K562 (cell line): ENCODE data around the gene KL. TPM values are rescaled to one million over a fixed set of nuclear protein-coding genes. Genes with fewer than 3 reads are reported as not detected.

Experiments used
- ATAC-seq: fragments of 200-7000 bp; cut with Tn5 transposase; 3 replicates; pipeline ENCODE4 v1.9.1; 2020; ENCODE audit warnings: moderate library complexity
- BruUV-seq: library from RNA; stranded (reverse); fragments of 400-500 nt; replicated peaks from 2 replicates; lab custom pipeline; 2021; lab: Mats Ljungman, UMichigan
- CTCF ChIA-PET: fragments of 300-600 bp; formaldehyde crosslinking; extraction: SDS; loops from one replicate; lab custom pipeline; 2021; ENCODE audit warnings: low intra/inter-chr PET ratio; lab: Yijun Ruan, JAX
- POLR2A ChIA-PET: fragments of 300-600, 350-650 bp; sonication (Branson Sonifier 250); formaldehyde crosslinking; extraction: SDS; loops from one replicate; lab custom pipeline; 2021; ENCODE audit warnings: antibody characterized with exemption, inconsistent platforms; lab: Yijun Ruan, JAX
- DNase-seq, 4 experiments: peaks; one replicate each; pipeline versions ENCODE4 v3.0.0 to v3.0.0-alpha.2; 2011 to 2018; ENCODE audit warnings: low spot score in 3 of 4, mixed read lengths in 3 of 4; ENCODE audit errors: extremely low read depth in 1 of 4
- FAIRE-seq: peaks from 2 replicates; lab custom pipeline; 2011; peaks lifted over from hg19 to GRCh38; lab: Jason Lieb, UNC
- H2AFZ ChIP-seq: 2 replicates; pipeline ENCODE4 v1.6.0; 2011; ENCODE audit warnings: low read depth, low read length, control low read depth, inconsistent platforms
- H3K27ac ChIP-seq: fragments of 200-600 bp; 3 replicates; pipeline ENCODE4 v1.8.0; 2011; ENCODE audit warnings: low read depth, mild to moderate bottlenecking, control low read depth, inconsistent platforms, low read length, moderate library complexity, mixed read lengths; ENCODE audit errors: extremely low read depth
- H3K27me3 ChIP-seq, 2 experiments: fragments of 300-600 bp in 1 of 2; 2 replicates in 1 of 2; 3 replicates in 1 of 2; pipeline versions ENCODE4 v1.6.0 to v1.8.0; 2011; ENCODE audit warnings: inconsistent platforms in 2 of 2, low read length in 2 of 2, mild to moderate bottlenecking in 1 of 2, mixed read lengths in 1 of 2, moderate library complexity in 1 of 2; ENCODE audit not compliant: control insufficient read depth in 2 of 2, insufficient read depth in 2 of 2
- H3K36me3 ChIP-seq: fragments of 300-600 bp; 3 replicates; pipeline ENCODE4 v1.8.0; 2011; ENCODE audit warnings: mild to moderate bottlenecking, low read length, inconsistent platforms; ENCODE audit not compliant: control insufficient read depth, insufficient read depth
- H3K4me1 ChIP-seq, 2 experiments: fragments of 200-600 bp in 1 of 2; replicated peaks in 1 of 2; 2 replicates in 1 of 2; 3 replicates in 1 of 2; pipeline versions ENCODE4 v1.5.1 to v1.8.0; 2011; ENCODE audit warnings: inconsistent platforms in 2 of 2, low read length in 2 of 2, mild to moderate bottlenecking in 1 of 2, mixed read lengths in 1 of 2, moderate library complexity in 1 of 2; ENCODE audit not compliant: control insufficient read depth in 2 of 2, insufficient read depth in 2 of 2
- H3K4me2 ChIP-seq: 2 replicates; pipeline ENCODE4 v1.6.1; 2011; ENCODE audit warnings: low read length, control low read depth, inconsistent platforms, mixed read lengths; ENCODE audit not compliant: insufficient read depth
- H3K4me3 ChIP-seq: fragments of 200-600 bp; sonication (generic), shearing (Covaris generic); 2 replicates; pipeline ENCODE4 v1.5.1; 2016; ENCODE audit warnings: control low read depth, inconsistent platforms
- H3K79me2 ChIP-seq: fragments of 200-600 bp; 3 replicates; pipeline ENCODE4 v1.8.0; 2011; ENCODE audit warnings: low read length, inconsistent platforms; ENCODE audit not compliant: control insufficient read depth, insufficient read depth
- H3K9ac ChIP-seq, 2 experiments: 2 replicates each; pipeline versions ENCODE4 v1.6.0 to v1.6.1; 2011; ENCODE audit warnings: low read depth in 2 of 2, low read length in 2 of 2, control low read depth in 1 of 2, inconsistent platforms in 1 of 2, mild to moderate bottlenecking in 1 of 2, mixed read lengths in 1 of 2; ENCODE audit not compliant: insufficient read depth in 1 of 2
- H3K9me1 ChIP-seq: one replicate; pipeline ENCODE4 v1.6.0; 2011; ENCODE audit warnings: inconsistent platforms, mild to moderate bottlenecking, low read length, moderate library complexity; ENCODE audit not compliant: control insufficient read depth, insufficient read depth
- H3K9me3 ChIP-seq: replicated peaks from 2 replicates; pipeline ENCODE4 v1.5.1; 2011; ENCODE audit warnings: low read depth, low read length, inconsistent platforms; ENCODE audit not compliant: control insufficient read depth, insufficient read depth
- H4K20me1 ChIP-seq: replicated peaks from 2 replicates; pipeline ENCODE4 v1.6.1; 2011; ENCODE audit warnings: low read length, inconsistent platforms, mixed read lengths; ENCODE audit not compliant: control insufficient read depth, insufficient read depth
- NFIC ChIP-seq: fragments of 450-650 bp; IDR thresholded peaks from 2 replicates; pipeline ENCODE4 v1.6.1; 2017; ENCODE audit warnings: mild to moderate bottlenecking, inconsistent platforms
- NFIX ChIP-seq: fragments of 250-450 bp; sonication (Bioruptor Pico); IDR thresholded peaks from 2 replicates; pipeline ENCODE4 v1.4.0; 2020; ENCODE audit warnings: low read depth, mild to moderate bottlenecking, moderate library complexity
- RB1 ChIP-seq: fragments of 450-650 bp; IDR thresholded peaks from 2 replicates; pipeline ENCODE4 v1.6.1; 2017; ENCODE audit warnings: low read depth, mild to moderate bottlenecking
- SAFB ChIP-seq: fragments of 200-400 bp; formaldehyde crosslinking; IDR thresholded peaks from 2 replicates; pipeline ENCODE4 v1.6.1; 2017; ENCODE audit warnings: low read depth, low read length, borderline replicate concordance
- TAF15 ChIP-seq: fragments of 200-400 bp; formaldehyde crosslinking; IDR thresholded peaks from 2 replicates; pipeline ENCODE4 v1.6.1; 2017; ENCODE audit warnings: mild to moderate bottlenecking, low read depth, low read length, moderate library complexity
- TRIM28 ChIP-seq: fragments of 450-650 bp; IDR thresholded peaks from 2 replicates; pipeline ENCODE4 v1.6.1; 2017
- WGBS: fragments of 100-300 bp; shearing (Covaris generic); methylation state at CpG from one replicate; pipeline ENCODE4 v1.1.6; 2016; ENCODE audit warnings: low coverage, mixed read lengths; ENCODE audit not compliant: insufficient coverage; ENCODE audit errors: missing lambda C conversion rate; 5-methylcytosine and 5-hydroxymethylcytosine counted together
- in situ Hi-C: fragments of 300-500 bp; cut with MboI; formaldehyde crosslinking; loops from 4 replicates; pipeline ENCODE4 v1.15.0; 2018; ENCODE audit warnings: inconsistent platforms, mixed read lengths
- intact Hi-C: fragments of 100-400 bp; cut with micrococcal nuclease; formaldehyde crosslinking; loops from 2 replicates; pipeline ENCODE4 v1.14.2; 2022
- polyA plus RNA-seq, 8 experiments: library from polyadenylated mRNA; depleted of rRNA in 4 of 8; stranded (reverse) in 5 of 8; unstranded in 3 of 8; fragments of >200 nt; fragmentation: Nextera tagmentation in 2 of 8; fragmentation: Illumina TruSeq in 1 of 8; extraction: Ambion mirVana in 2 of 8; extraction: Trizol in 1 of 8; gene quantifications; 2 replicates each; pipeline versions ENCODE4 v1.2.1 to v1.2.3, GENCODE V29; 2011 to 2014; ENCODE audit warnings: inconsistent platforms in 1 of 8, missing spikeins in 1 of 8
- total RNA-seq, 7 experiments: library from RNA; depleted of rRNA in 6 of 7; stranded (reverse); fragments of >200 nt in 6 of 7; fragmentation: Illumina TruSeq in 2 of 7; extraction: Trizol in 2 of 7; gene quantifications; 2 replicates each; pipeline versions ENCODE4 v1.2.1 to v1.2.3, GENCODE V29; 2011 to 2021; ENCODE audit warnings: low replicate concordance in 1 of 7
- TF ChIP-seq, protein P1 (sequence below): fragments of 250-450 bp; sonication (Bioruptor Pico); IDR thresholded peaks from 2 replicates; pipeline ENCODE4 v1.8.0; 2022; ENCODE audit warnings: moderate library complexity, mild to moderate bottlenecking, inconsistent platforms
- TF ChIP-seq, protein P2 (sequence below): fragments of 450-650 bp; IDR thresholded peaks from one replicate; pipeline ENCODE4 v1.6.1; 2018; ENCODE audit warnings: mild to moderate bottlenecking, moderate library complexity; ENCODE audit not compliant: partially characterized antibody

Gene KL
- total and polyA plus RNA-seq, 9 of the 15 experiments (the other 6 are each of a cell fraction or from before 2014, with no cell fraction given): not detected

DNA sequence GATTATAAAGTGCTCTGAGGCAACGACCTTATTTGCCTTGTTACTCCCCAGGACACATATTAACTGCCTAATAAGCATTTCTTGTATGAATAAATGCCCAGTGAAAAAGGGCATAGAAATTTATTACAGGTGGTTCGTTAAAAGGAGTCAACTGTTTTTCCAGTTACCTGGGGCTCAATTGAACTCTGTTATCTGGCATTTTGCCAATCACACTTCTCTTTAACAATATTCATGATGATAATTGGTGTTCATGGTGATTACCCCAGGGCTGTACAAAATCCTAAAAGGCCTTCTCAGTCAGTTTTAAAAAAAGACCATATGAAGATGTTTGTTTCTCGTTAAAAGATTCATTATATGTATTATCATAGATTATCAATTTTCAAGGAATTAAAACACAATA lies 57.1 kb downstream of the KL start:
- no peak for TF ChIP-seq RB1
- no peak for TF ChIP-seq SAFB
- TF ChIP-seq, protein P1, sequence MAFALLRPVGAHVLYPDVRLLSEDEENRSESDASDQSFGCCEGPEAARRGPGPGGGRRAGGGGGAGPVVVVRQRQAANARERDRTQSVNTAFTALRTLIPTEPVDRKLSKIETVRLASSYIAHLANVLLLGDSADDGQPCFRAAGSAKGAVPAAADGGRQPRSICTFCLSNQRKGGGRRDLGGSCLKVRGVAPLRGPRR (CRISPR knock-in tag): no peak
- no peak for TF ChIP-seq TRIM28
- TF ChIP-seq NFIC: peak; percentile 61
- TF ChIP-seq, protein P2, sequence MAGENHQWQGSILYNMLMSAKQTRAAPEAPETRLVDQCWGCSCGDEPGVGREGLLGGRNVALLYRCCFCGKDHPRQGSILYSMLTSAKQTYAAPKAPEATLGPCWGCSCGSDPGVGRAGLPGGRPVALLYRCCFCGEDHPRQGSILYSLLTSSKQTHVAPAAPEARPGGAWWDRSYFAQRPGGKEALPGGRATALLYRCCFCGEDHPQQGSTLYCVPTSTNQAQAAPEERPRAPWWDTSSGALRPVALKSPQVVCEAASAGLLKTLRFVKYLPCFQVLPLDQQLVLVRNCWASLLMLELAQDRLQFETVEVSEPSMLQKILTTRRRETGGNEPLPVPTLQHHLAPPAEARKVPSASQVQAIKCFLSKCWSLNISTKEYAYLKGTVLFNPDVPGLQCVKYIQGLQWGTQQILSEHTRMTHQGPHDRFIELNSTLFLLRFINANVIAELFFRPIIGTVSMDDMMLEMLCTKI: no peak
- TF ChIP-seq NFIX (CRISPR knock-in tag): peak; percentile 54; the same call in 1 of the 2 replicates
- no peak for TF ChIP-seq TAF15
- ChIA-PET CTCF (no interaction called here), POLR2A (no interaction called here)
- intact Hi-C loops (no loop called here), in situ Hi-C loops (no loop called here)
- H3K9me3 ChIP-seq: no peaks in the 10 kb centered on the region
- WGBS: 0% methylated on average over 3 of the region's 3 CpGs
- FAIRE-seq: no peak
- no peaks in the 10 kb centered on the region for H3K9me1 ChIP-seq
- no peaks in the 10 kb centered on the region for H3K4me1 ChIP-seq
- BruUV-seq: no TSS peak
- no peak for DNase-seq
- H3K9ac ChIP-seq: no peak overlapping the region
- H3K4me2 ChIP-seq: no peak overlapping the region
- no peak overlapping the region for H2AFZ ChIP-seq
- no peak overlapping the region for H3K4me3 ChIP-seq
- ATAC-seq: no peak
- H3K36me3 ChIP-seq: no peaks in the 10 kb centered on the region
- H3K27ac ChIP-seq: no peak overlapping the region
- no peaks in the 10 kb centered on the region for H3K27me3 ChIP-seq
- no peaks in the 10 kb centered on the region for H3K79me2 ChIP-seq
- H4K20me1 ChIP-seq: no peaks in the 10 kb centered on the region
